CMK (cell line): ENCODE data around the gene FN3K.

ENCODE experiments used
- DNase-seq: peaks from one replicate; pipeline ENCODE4 v3.0.0-alpha.2; 2010; ENCODE audit warnings: low read depth

FN3K gene

DNA sequence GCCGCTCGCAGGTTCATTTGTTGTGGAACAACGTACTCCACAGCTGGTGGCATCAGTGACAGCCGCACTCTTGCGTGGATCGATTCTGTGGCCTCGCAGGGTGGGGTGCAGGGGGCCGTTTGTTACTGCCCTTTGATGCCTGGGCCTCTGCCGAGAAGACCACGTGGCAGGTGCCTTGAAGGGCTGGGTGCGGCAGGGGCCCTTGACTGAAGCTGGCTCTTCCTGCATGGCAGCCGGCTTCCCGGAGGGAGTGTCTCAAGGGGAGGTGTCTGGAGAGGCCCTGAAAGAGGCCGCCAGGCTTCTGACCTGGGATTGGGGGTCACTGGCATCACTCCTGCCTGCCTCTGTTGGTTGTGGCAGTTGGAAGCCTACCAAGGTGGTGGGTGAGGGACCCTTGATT lies 60.2 kb downstream of the FN3K start:
- no peak for DNase-seq

DNA sequence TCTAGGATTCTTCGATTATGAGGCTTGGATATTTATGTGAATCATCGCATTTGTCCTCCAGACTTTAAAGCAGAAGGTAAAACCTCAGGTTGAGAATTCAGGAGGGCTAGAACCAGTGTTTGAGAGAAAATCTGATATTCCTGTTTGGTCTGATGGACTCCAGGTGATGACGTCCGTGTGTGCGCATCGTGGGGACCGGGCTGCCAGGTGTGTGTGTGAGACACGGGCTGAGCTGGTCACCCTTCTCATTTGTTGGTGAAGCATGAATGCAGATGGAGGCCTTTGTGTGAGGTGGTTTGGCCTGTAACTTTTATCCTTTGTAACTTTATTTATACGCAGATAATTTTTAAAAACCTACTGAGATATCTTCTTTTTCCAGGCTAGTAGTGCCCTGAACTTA lies 61.6 kb downstream of the FN3K start:
- no peak for DNase-seq

DNA sequence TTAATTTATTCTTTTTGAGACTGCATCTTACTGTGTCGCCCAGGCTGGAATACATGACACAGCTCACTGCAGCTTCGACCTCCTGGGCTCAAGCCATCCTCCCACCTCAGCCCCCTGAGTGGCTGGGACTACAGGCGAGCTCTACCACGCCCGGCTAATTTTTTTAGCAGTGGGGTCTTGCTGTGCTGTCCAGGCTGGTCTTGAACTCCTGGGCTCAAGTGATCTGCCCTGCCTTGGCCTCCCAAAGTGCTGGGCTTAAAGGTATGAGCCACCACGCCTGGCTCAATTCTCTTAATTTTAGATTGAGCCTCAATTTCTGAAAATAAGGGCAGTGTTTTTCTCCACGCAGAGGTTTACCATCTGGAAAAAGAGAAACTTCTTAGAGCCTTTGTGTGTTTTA lies 63.3 kb downstream of the FN3K start:
- DNase-seq, result no peak

DNA sequence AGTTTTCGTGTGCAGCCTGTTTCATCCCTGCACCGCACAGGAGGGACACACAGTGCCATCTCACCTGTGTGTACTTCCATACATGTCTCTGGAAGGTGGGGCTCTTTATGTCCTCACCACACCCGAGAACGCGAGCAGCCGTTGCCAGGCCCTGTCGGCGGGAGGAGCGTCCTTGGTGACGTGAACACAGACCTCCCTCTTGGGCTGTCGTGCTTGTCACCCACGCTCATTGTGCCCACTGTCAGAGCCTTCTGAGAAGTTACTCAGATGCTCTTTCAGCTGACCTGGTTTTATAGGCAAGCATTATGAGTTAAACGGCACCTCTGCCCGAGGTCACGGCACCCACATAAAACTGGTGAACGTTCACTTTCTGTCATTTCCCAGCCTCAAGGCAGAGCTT lies 64.2 kb downstream of the FN3K start:
- DNase-seq, result no peak
